Mesothelial cell of epicardium (in vitro differentiated cells): ENCODE results near the gene PTPRN2. TPM values are rescaled to one million over a fixed set of nuclear protein-coding genes. Genes with fewer than 3 reads are reported as not detected.

Source experiments
- DNase-seq, 2 experiments: peaks; one replicate each; pipeline ENCODE4 v3.0.0; 2021; ENCODE audit warnings: low spot score in 2 of 2; ENCODE audit not compliant: unreplicated experiment in 2 of 2
- H3K27ac Mint-ChIP-seq: 2 replicates; pipeline ENCODE4 v1.8.0; 2021; ENCODE audit warnings: mixed read lengths
- H3K27me3 Mint-ChIP-seq: 2 replicates; pipeline ENCODE4 v1.8.0; 2021; ENCODE audit warnings: low read depth, mixed read lengths
- H3K36me3 Mint-ChIP-seq: 2 replicates; pipeline ENCODE4 v1.8.0; 2021; ENCODE audit warnings: mixed read lengths
- H3K4me1 Mint-ChIP-seq: 2 replicates; pipeline ENCODE4 v1.8.0; 2021; ENCODE audit warnings: mixed read lengths
- H3K4me3 Mint-ChIP-seq: 2 replicates; pipeline ENCODE4 v1.8.0; 2021; ENCODE audit warnings: mild to moderate bottlenecking, moderate library complexity, mixed read lengths
- H3K9me3 Mint-ChIP-seq: 2 replicates; pipeline ENCODE4 v1.8.0; 2021; ENCODE audit warnings: mixed read lengths
- CTCF ChIP-seq: fragments of 200-600 bp; sonication (generic); IDR thresholded peaks from one replicate; pipeline ENCODE4 v1.5.0; 2021; ENCODE audit warnings: antibody characterized with exemption; ENCODE audit not compliant: unreplicated experiment
- total RNA-seq: library from RNA; stranded (reverse); gene quantifications from 3 replicates; pipeline ENCODE4 v1.2.1, GENCODE V29; 2021

Gene PTPRN2
- total RNA-seq, 1 donor from 2014 or later: 2.2 TPM

GRCh38 chr7:157751951-157752673 lies 835.5 kb downstream of the PTPRN2 start:
- TF ChIP-seq CTCF: no peak
- Mint-ChIP-seq H3K4me1 (no peaks in the 10 kb centered on the region), H3K9me3 (no peaks in the 10 kb centered on the region), H3K27me3 (peaks cover 5% of the 10 kb centered on the region), H3K27ac (no peak overlapping the region), H3K4me3 (no peak overlapping the region), H3K36me3 (no peaks in the 10 kb centered on the region)
- no peak for DNase-seq

- Mint-ChIP-seq H3K36me3 (no peaks in the 10 kb centered on the region), H3K27ac (no peak overlapping the region), H3K4me1 (no peaks in the 10 kb centered on the region), H3K27me3 (no peaks in the 10 kb centered on the region), H3K4me3 (no peak overlapping the region), H3K9me3 (no peaks in the 10 kb centered on the region)
- no peak for DNase-seq
- no peak for TF ChIP-seq CTCF
Observed at GRCh38 chr7:157751406-157751805, 836.2 kb downstream of the PTPRN2 start.

GRCh38 chr7:157750291-157750690 lies 837.3 kb downstream of the PTPRN2 start:
- Mint-ChIP-seq H3K27me3 (no peaks in the 10 kb centered on the region), H3K27ac (no peak overlapping the region), H3K4me1 (no peaks in the 10 kb centered on the region), H3K36me3 (no peaks in the 10 kb centered on the region), H3K4me3 (no peak overlapping the region), H3K9me3 (no peaks in the 10 kb centered on the region)
- no peak for TF ChIP-seq CTCF
- DNase-seq: no peak

GRCh38 chr7:157745721-157746709 lies 841.6 kb downstream of the PTPRN2 start:
- Mint-ChIP-seq H3K36me3 (no peaks in the 10 kb centered on the region), H3K4me1 (no peaks in the 10 kb centered on the region), H3K9me3 (no peaks in the 10 kb centered on the region), H3K27me3 (peaks cover 23% of the 10 kb centered on the region), H3K27ac (no peak overlapping the region), H3K4me3 (no peak overlapping the region)
- DNase-seq: no peak
- TF ChIP-seq CTCF: no peak

GRCh38 chr7:157744786-157745601 lies 842.6 kb downstream of the PTPRN2 start:
- H3K4me1 Mint-ChIP-seq: no peaks in the 10 kb centered on the region
- H3K27me3 Mint-ChIP-seq: peaks cover 26% of the 10 kb centered on the region
- DNase-seq: no peak
- H3K4me3 Mint-ChIP-seq: no peak overlapping the region
- H3K9me3 Mint-ChIP-seq: no peaks in the 10 kb centered on the region
- no peak overlapping the region for H3K27ac Mint-ChIP-seq
- no peaks in the 10 kb centered on the region for H3K36me3 Mint-ChIP-seq
- TF ChIP-seq CTCF: no peak
